Stimulated activated CD4-positive, alpha-beta T cell treated with anti-CD3 and anti-CD28 coated beads, Interleukin-1b, Interleukin-23, amount 100 ng/mL, for 24 hours (primary cell): ENCODE data around the gene LUZP2.

Source experiments
- DNase-seq, 4 experiments: peaks; one replicate each; pipeline ENCODE4 v3.0.0-alpha.2; 2020; ENCODE audit warnings: low read depth in 4 of 4, low spot score in 1 of 4

The LUZP2 gene

DNA sequence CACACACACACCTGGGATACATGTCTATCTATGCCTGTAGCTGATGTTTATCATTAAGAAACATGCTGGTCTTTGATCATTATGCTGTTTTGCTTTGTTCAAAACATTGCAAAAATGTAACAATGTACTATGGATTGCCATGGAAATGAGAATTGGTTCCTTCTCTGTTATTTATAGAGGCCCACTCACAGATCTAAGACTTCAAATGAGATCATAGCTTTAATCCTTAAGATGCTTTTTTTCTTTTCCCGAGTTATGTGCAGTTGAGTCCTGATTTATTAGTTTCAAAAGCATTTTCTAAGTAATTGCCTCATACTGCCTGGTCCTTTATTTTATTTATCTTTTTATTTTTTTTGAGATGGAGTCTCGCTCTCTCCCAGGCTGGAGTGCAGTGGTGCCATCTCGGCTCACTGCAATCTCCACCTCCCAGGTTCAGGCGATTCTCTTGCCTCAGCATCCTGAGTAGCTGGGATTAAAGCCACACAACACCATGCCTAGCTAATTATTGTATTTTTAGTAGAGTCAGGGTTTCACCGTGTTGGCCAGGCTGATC, 131.4 kb downstream of the LUZP2 start:
- DNase-seq, result no peak

DNA sequence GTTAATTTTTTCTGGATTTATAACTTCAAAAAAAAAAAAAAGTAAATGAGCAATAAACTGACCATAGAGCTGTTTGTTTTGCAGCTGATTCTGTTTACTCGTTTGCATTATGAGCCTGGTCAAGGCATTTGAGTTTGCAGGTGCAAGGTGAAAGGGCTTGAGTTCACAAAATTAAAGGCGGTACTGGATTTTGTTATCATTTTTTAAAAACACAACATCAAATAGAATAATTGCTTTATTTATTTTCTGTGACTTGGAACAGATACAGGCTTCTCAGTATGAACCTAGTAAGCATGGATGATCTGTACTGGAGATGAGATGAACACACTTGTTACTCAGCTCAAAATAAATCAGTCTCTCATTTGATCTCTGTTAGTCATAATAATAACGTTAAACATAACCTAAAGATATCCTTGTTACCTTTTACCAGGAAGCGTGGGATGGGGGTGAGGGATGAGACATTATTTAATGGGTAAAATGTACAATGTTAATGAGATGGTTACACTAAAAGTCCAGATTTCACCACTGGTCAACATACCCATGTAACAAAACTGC, 137.8 kb downstream of the LUZP2 start:
- no peak for DNase-seq

DNA sequence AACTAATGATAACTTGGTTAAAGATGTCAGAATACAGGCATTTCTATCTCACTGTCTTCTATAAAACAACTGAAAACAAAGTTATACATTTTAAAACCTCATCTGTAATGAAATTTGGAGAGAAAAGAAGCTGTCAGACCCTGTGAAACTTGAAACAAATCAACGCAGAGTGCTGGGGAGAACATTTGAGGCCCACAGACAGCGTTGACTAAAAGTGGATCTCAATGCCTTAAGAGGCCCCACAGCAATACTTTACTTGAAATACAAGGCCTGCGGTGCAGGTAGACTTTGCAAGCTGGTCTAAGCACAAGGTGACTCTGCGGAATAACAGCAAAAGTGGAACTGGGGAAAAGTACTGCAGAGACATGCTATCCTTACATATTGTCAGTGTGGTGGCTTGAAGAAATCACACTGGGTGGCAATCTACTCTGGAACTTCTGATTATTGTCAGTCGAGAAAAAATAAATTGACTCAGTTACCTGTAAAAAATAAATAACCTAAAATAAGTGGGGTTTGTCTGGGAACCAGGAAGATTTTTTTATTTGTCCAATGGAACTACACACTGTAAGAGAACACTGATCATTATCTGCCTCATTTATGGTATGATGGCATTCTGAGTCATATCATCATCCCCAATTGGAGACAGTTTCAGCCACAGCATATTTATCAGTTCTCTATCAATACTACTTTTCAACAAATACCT, 138.9 kb downstream of the LUZP2 start:
- no peak for DNase-seq

DNA sequence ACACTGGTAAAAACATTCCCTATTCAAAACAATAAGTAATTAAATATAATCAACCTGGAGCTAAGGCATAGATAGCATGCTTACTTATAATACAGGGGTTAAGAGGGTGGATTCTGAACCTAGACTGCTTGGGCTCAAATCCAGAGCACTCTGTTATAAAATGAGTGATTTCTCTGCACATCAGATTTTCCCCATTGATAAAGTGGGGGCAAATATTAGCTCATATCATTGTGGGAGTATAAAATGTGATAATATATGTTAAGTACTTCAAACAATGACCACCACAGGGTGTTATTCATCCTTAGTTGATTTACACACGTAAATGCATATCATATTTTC, 139.4 kb downstream of the LUZP2 start:
- DNase-seq, result no peak

DNA sequence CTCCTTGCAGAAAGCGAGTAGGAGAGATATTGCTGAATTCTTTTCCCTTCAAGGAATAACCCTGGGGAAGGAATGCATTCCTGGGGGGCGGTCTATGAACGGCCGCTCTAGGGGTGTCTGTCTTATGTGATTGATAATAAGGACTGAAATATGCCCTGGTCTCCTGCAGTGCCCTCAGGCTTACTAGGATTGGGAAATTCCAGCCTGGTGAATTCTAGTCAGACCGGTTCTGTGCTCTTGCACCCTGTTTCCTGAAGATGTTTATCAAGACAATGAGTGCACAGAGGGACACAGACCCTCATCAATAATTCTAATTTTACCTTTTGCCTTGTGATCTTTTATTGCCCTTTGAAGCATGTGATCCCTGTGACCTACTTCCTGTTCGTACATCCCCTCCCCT, 140.7 kb downstream of the LUZP2 start:
- DNase-seq, result no peak

DNA sequence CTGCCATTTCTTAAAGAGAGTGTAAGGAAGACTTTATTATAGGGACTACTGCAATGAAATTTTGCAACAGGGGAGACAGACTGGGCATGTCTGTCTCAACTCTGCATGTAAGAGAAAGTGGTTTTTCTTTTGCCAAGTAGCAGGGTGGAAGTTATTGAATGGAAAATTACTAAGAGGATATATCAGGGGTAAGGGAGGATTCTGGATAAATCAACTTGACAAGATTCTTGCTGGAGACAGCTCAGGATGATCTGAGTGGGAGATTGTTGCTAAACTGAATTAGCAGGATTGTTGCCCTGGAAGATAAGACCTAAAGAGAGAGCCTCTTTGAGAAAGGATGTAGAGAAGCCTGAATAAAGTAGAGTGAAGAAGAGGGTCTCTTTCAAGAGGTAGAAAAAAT, 145.8 kb downstream of the LUZP2 start:
- DNase-seq, result no peak

DNA sequence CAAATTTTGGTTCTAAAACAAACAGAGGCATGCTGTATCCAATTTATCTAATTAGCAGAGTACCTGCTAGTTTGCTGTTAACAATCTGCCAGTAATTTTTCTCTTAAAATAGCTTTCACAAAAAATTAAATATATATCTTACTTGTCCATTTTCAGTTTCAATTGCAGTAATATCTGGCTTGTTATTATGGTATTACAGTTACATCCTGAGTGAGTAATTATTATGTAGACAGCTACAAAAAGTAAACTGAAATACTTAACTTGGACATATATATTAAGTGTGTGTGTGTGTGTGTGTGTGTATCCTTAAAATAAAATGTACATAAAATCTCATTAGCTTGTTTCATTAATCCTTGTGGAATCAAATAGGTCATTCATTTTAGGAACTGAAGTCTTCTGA, 148.7 kb downstream of the LUZP2 start:
- no peak for DNase-seq

DNA sequence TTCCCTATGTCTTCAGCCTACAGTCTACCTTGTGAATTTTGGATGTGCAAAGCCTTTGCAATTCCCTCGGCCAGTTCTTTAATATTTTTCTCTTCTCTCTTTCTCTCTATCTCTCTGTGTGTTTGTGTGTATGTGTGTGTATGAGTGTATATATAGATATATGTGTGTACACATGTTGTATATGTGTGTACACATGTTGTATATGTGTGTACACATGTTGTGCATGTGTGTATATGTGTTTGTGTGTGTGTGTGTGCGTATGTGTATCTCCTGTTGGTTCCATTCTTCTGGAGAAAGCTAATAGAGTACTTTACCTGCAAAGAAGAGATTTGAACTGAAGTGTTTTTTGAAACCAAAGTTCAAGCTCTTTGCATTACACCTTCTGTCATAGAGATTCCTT, 155.0 kb downstream of the LUZP2 start:
- DNase-seq, result no peak

DNA sequence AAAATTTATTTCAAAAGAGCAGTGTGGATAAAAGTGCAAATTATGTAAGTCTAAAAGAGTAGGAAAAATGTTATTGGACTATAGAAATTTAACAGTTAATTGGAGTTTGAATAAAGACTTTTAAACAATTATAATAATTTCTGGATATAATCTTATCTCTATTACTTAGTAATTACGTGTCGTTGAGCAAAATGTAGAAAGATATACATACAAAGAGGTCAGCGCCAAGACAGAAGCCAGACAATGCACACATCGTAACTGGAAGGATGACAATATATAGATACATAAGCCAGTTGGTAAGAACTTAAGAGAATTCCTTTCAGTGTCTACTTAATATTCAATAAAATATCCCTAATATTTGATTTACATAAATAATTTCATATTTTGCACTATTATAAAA, 157.0 kb downstream of the LUZP2 start:
- DNase-seq, result no peak

DNA sequence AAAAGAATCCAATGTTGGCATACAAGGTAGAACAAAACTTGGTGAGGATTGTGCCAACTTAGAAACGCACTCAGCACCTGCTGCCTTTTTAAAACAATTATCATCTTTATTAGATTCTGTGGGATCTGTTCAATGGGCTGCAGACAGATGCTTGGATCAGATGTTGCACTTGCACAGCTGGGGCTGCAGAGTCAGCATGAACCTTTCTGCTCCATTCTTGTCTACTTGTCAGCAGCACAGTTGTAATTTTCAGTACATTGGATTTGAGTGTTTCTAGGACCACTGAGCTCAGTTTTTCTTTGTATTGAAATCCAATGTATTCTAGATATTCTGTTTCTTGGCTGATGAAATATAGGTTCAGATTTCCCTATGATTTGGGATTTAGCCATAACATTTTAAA, 164.5 kb downstream of the LUZP2 start:
- DNase-seq, result no peak

DNA sequence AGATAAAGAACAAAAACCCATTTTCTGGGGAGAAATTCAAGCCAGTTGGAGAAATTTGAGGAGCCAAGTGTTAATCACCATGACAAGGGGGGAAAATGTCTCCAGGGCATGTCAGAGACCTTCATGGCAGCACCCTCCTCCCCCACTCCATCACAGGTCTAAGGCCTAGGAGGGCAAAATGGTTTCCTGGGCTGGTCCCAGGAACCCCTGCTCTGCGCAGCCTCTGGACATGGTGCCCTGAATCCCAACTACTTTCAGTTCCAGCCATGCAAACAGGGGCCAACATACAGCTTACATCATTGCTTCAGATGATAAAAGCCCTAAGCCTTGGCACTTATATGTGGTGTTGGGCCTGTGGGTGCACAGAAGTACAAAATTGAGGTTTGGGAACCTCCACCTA, 167.5 kb downstream of the LUZP2 start:
- no peak for DNase-seq

DNA sequence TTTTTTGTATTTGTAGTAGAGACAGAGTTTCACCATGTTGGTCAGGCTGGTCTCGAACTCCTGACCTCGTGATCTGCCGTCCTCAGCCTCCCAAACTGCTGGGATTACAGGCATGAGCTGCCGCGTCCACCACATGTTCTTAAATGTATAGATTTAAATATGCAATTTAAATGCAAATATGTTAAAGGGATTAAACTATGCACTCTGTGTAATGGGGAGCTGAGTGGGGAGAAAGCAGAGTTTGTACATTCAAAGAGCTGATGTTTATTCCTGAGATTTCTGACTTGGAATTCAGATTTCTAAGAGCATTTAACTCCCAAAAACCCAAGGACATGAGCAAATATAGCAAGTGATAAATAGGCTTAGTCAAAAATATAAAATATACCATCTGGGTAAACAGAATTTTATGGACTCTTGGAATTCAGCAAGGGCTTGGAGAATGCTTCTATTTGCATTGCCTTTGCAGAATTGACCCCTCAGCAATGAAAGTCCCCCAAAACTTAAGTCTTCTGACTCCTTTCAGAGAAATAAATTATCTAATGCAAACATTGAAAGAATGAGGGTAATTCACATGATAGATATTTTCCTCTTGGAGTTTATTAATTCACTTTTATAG, 170.6 kb downstream of the LUZP2 start:
- no peak for DNase-seq

DNA sequence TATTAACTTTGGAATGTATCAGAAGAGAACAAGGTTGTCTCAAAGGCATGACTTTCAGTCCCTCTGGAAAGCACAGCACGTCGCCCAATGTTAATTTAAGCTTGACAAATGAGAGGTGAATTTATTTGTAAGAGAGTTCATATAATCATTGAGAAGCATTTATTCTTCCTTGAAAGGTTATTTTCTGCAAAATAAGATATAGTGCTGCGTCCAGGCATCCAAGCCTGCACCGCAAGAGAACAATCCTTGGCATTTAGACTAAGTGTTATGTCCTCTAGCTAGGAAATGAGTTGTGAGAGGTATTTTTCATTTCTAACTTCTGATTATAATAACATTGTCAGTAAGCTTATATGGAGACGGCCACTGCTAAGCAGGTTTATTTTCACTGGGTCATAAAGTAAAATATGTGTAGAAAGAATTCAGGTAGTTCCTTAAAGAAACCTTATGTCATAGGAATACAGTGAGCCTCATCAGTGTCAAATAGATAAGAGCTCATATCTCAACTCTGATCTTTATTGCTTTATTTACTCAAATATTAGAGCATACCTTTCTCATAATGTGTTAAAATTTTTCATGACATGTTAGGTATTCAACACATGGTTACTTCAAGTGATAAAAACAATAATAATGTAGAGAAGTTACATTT, 182.0 kb downstream of the LUZP2 start:
- no peak for DNase-seq

DNA sequence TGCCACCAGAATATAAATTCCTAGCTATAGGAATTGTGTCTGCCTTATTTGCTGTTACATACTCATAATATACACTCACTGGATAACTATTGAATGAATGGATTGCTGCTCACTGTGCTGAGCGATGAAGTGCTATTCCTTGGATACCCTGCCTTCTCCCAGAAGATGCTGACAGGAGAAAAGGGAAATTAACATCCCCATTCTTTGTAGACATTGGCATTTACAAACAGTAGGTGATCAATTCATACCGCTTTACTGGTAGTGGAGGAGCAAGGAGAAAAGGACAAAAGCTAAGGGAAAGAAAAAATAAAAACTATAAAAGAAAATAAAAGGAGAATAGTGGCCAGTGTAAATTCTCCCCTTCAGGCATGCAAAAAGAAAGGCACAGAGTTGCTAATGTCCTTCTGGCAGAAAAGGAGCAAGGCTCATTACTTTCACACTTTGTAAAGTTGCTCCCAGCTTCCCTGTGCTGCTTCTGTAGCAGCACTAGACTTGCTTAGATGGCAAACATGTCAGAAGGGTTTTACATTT, 183.0 kb downstream of the LUZP2 start:
- no peak for DNase-seq

DNA sequence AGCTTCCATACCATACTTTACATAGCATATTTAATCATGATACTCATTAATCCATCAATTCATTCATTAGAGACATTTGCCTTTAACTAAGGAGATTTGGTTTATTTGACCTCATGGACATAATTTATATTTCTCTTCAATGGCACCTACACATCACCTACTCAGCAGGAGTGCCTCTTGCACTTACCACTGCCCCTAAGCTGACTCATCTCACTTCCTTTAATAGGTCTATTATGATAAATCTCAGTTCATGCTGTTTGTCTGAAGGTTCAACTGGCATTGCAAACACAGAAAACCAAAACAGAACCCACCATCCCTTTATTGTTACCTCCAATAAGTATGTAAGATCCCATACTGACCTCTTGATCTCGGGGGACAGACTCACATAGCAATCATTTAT, 186.7 kb downstream of the LUZP2 start:
- DNase-seq, result no peak

DNA sequence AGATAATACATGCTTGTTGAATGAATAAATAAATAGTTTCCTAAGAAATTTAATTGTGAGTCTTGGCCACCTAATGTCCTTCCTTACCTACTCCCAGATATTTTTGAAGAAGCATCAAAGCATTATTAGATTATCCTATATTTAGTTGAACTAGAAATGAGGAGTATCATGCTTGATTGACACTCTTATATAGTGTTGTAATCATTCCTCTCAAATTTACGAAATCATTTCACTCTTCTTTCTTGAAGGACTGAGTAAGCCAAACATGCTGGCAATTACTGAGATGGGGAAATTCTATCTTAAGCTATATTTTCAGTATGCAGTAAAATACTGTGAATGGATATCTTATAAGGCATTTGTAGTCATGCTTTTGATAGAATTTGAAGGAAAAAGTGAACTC, 189.0 kb downstream of the LUZP2 start:
- DNase-seq, result no peak

DNA sequence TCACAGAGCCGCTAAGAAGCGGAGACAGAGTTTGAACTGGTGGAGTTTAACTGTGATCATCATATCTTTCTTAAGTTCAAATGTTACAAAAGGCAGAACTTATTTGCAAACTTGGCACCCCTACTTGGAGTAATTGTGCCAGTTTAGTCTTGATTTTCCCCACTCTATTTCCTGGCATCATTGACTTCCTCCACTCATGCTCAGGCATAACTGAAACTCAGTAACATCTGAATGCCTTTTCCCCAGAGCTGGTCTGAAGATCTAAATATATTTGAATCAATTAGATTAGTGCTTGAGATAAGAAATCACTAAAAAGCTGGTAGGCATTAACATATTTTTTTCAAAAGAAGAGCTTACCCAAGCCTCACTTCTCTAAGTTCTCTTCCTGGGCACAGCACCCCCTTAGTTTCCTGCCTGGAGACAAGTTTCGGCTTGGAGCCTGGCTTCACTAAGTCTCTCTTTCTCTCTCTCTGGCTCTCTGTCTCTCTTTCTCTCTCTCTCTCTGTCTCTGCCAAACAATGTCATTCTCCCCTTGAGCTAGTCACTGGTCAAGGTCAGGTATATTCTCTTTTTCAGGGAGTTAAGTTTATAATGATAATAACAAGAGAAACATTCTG, 190.8 kb downstream of the LUZP2 start:
- no peak for DNase-seq

DNA sequence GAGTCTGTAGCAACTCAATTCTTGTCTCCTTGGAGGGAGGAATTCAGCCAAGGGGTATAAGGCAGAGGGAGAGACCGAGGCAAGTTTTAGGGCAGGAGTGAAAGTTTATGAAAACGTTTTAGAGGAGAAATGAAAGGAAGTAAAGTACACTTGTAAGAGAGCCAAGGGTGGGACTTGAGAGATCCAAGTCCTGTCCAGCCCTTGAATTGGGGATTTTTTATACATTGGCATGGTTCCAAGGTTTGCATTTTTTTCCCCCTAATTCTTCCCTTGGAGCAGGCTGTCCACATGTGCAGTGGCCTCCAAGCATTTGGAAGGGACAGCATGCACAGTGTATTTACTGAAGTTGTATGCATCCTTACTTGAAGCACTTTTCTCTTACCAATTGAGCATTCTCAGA, 192.1 kb downstream of the LUZP2 start:
- DNase-seq, result no peak

DNA sequence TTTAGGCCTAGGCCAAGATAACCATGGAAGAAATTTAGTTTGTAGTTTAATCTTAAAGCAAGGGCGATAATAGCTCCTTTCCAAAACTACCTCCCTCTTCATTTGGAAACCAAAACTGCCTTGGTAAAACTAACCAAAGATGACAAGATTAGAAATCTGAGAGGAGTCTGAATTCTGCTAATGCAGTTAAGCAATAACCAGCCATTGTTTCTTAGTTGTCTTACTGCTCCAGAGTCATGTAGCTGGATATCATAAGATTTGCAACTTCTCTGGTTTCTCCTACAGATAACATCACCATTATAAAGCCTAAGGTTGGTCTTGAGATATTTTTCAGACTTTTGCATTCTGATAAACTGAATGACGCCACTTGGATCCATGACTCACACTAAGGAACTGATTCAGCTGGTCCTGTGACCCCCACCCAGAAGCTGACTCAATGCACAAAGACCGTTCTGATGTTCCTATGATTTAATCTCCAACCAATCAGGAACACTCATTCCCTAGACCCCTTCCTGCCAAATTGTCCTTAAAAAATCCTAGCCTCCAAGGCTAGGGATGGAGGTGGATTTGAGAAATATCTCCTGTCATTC, 200.8 kb downstream of the LUZP2 start:
- no peak for DNase-seq

DNA sequence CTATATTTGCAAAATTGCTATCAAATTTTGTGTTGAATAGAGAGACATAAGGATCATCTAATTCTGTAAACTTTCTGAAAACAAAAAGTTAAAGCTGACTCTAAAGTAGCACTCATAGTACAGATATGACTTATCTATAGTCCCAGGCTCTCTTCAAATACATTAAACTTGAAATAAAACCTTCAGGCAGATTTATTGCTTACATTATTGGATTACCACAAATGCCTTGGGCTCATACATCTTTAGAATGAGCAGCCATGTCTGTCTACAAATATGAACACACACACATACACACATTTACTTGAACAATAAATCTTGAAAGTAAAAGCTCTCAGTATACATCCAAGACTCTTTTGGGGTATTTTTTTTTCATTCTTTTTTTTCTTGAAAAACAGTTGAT, 207.9 kb downstream of the LUZP2 start:
- no peak for DNase-seq

DNA sequence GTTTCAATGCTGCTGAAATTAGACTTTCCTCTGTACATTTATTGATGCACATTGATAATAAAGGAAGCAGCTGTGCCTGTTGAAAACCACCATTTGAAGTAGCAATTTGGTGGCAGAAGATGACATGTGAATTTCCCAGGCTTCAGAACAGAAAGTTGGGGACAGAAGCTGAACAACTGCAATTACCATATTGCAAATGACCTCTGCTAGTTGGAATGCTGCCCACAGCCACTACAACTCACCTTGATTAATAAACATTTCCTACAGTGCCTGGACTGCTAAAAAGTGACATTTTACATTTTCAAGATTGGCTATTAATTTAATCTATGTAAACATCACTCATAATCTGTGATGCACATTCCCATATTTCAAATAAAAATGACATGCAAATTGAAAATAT, 208.6 kb downstream of the LUZP2 start:
- DNase-seq, result no peak
